GM12875 (cell line): ENCODE data around the gene ME1.
"Not testable (repeated sequence)": the region's sequence is repeated elsewhere in the genome, so short reads cannot be mapped to it uniquely, and the experiment has no call there.

Source experiments
- H3K4me3 ChIP-seq: one replicate; pipeline ENCODE4 v1.5.1; 2011; ENCODE audit warnings: low read depth, low read length, control low read depth
- TF ChIP-seq, protein P1 (sequence below): IDR thresholded peaks from 2 replicates; pipeline ENCODE4 v1.5.1; 2011; ENCODE audit warnings: low read depth, mild to moderate bottlenecking, control low read depth, inconsistent platforms, low read length, moderate library complexity, borderline replicate concordance; ENCODE audit not compliant: insufficient read depth

Gene ME1

DNA sequence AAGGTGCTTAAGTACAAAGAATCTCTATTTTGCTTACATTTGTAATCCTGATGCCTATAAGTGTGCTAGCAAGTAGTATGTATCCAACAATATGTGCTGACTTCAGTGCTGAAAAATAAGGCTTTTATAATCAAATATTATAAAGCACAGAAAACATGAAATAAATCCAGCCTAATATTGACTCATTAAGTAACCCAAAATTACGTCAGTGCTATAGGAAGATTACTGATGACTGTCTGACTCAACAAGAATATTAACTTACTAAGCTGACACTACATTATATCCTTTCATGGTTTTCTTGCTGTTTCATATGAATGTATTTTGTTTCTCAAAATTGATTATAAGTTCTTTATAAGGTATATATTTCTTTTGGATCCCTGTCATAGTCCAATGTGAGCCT, 76.1 kb downstream of the ME1 start:
- TF ChIP-seq, protein P1, sequence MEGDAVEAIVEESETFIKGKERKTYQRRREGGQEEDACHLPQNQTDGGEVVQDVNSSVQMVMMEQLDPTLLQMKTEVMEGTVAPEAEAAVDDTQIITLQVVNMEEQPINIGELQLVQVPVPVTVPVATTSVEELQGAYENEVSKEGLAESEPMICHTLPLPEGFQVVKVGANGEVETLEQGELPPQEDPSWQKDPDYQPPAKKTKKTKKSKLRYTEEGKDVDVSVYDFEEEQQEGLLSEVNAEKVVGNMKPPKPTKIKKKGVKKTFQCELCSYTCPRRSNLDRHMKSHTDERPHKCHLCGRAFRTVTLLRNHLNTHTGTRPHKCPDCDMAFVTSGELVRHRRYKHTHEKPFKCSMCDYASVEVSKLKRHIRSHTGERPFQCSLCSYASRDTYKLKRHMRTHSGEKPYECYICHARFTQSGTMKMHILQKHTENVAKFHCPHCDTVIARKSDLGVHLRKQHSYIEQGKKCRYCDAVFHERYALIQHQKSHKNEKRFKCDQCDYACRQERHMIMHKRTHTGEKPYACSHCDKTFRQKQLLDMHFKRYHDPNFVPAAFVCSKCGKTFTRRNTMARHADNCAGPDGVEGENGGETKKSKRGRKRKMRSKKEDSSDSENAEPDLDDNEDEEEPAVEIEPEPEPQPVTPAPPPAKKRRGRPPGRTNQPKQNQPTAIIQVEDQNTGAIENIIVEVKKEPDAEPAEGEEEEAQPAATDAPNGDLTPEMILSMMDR: no peak

DNA sequence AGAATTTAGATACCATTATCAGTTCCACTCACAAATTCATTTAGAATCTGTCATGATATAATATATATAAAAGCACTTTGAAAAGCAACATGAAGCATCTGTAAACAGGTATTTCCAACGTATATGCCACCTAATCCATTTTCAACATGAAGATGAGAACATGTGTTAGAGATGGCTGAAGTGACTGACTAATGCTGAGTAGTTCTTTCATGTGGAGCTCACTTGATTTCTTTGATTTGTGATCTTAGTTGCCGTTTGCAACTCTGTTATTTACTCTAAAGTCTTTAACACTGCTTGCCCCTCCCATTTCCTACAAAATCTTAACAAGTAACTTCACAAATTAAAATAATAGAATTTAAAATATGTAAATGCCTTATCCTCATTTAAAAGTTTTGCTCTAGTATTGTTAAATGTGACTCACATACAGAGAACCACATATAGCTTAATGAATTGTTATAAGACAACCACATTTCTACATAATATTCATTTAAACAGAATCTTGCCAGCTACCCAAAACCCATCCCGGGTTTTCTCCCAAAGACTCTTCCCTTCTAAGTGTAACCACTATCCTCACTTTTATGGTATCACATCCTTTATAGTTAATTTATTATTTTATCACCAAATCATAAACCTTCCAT, 78.3 kb downstream of the ME1 start:
- TF ChIP-seq, protein P1: no peak
- no peak overlapping the region for H3K4me3 ChIP-seq

More for the DNA sequence above, 76.1 kb downstream of the ME1 start:
- no peak overlapping the region for H3K4me3 ChIP-seq

DNA sequence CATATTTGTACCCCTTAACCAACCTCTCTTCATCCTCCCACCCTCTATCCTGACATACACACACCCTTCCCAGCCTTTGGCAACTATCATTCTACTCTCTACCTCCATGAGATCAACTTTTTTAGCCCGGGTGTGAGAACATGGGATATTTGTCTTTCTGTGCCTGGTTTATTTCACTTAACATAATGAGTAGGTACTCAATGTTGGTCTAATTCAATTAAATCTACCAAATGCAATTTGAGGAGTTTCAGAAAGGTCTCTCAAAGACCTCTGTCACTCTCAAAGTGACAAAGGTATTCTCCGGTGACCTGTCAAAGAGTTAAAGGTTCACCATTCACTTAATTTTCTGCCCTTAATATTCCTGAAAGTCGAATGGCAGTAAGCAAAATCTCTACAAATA, 87.7 kb downstream of the ME1 start:
- no peak overlapping the region for H3K4me3 ChIP-seq
- TF ChIP-seq, protein P1: no peak

DNA sequence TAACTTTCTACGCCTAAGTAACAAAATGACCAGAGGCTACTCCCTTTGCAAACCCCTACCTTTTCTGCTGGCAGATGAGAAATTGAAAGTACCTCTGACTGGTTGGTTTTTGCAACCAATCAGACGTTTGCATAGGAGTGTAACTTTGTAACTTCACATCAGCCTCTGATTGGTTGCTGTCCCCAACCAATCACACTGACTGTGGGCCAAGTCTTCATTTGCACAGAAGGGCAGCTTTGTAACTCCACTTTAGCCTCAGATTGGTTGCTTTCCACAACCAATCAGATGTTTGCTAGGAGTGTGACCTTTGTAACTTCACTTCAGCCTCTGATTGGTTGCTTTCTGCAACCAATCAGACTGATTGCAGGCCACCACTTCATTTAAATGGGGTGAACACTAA, 89.1 kb downstream of the ME1 start:
- TF ChIP-seq, protein P1: no peak
- H3K4me3 ChIP-seq: no peak overlapping the region

DNA sequence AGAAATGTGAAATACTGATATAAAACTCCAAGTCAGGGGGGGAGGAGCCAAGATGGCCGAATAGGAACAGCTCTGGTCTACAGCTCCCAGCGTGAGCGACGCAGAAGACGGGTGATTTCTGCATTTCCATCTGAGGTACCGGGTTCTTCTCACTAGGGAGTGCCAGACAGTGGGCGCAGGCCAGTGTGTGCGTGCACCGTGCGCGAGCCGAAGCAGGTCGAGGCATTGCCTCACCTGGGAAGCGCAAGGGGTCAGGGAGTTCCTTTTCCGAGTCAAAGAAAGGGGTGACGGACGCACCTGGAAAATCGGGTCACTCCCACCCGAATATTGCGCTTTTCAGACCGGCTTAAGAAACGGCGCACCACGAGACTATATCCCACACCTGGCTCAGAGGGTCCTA, 96.9 kb downstream of the ME1 start:
- not testable (repeated sequence) for H3K4me3 ChIP-seq

DNA sequence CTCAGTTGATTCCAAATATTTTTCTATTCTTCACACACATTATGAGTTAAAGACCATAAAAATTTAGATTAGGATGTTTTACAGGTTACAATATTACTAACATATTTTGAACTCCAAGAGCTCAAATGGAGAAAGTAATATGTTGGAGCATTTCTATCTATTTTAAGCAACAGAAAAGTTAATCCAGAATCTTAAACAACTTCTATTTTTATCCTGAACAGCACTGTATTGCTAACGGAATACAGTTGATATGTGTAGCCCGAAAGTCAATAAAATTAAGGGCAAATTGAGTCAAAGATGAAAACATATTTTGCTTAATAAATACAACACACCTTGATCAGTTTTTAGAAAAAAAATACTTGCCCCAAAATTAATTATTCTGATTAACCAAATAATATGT, 97.4 kb downstream of the ME1 start:
- TF ChIP-seq, protein P1: no peak
- no peak overlapping the region for H3K4me3 ChIP-seq

DNA sequence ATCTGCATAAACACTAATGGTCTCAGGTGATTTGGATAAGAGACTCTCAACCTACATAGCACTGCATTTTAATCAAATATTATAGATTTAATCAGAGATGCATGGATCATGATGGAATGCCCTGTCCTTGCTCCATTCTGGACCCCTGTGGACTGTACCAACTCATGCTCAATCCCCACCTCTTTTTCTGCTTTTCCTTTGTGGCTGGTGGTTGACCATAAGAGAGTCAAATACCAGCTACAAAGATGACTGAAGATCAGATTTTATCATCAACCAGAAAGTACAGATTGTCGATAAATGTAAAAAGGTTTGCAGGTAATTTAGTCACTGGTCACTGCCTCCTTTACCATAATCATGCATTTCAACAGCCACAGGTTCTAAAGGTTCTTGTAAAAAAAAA, 116.2 kb downstream of the ME1 start:
- TF ChIP-seq, protein P1: no peak
- H3K4me3 ChIP-seq: no peak overlapping the region

DNA sequence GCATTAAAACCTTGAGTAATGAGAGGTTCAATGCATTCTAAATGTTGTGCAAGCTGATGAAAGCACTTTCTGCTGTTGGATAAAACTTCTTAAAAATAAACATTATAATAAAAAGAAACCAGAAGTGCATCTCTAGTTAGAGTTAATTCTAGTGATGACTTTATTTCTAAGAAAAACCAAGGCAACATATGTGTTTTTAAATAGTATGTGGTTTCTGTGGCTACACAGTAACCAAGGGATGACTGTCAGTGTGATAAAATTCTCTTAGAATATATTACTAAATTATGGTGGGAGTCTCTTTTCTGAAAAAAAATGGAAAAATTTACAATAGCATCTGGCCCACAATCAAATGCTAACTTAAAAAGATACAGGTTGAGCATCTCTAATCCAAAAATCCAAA, 117.0 kb downstream of the ME1 start:
- TF ChIP-seq, protein P1: no peak

More for the DNA sequence above, 117.0 kb downstream of the ME1 start:
- H3K4me3 ChIP-seq: no peak overlapping the region
